HG02885 (cell line): ENCODE measurements around the gene BANF2.

Experiments
- ATAC-seq: cut with Tn5 transposase; IDR thresholded peaks from one replicate; pipeline ENCODE4 v1.9.1; 2021; ENCODE audit warnings: mild to moderate bottlenecking; ENCODE audit not compliant: unreplicated experiment, poor library complexity

BANF2 gene

DNA sequence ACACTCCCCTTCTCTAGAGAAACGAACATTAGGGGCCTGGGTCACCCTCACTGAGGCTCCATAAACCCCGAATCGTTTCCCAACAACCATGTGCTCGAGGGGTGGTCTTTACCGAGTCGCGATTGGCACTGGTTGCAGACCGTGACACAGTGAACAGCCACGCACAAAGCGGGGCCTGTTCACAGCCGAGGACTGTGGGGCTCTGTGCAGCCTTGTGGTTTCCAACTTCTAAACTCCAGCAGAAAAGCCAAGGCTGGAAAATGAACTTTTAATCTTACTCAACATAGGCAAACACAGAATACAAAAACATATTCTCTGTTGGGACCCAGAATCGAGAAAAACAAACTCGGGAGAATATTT is 36.7 kb upstream of the BANF2 start:
- ATAC-seq = no peak

DNA sequence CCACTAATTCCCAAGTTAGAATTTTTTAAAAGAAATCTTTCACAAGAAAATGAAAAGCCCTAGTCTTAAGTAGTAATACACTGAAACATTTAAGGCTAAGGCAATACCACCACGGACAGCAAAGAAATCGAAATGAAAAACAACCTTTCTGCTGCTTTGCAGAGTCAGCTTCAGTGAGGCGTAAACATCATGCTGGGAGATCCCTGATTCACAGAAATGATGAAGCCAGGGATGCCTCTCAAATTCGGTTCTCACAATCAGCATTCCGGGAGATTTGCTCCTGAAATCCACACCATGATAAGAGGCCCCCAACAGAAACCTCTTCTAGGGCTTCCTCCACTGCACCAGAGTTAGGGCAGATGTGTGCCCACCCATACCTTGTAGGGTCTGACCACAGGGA is 36.3 kb upstream of the BANF2 start:
- no peak for ATAC-seq

DNA sequence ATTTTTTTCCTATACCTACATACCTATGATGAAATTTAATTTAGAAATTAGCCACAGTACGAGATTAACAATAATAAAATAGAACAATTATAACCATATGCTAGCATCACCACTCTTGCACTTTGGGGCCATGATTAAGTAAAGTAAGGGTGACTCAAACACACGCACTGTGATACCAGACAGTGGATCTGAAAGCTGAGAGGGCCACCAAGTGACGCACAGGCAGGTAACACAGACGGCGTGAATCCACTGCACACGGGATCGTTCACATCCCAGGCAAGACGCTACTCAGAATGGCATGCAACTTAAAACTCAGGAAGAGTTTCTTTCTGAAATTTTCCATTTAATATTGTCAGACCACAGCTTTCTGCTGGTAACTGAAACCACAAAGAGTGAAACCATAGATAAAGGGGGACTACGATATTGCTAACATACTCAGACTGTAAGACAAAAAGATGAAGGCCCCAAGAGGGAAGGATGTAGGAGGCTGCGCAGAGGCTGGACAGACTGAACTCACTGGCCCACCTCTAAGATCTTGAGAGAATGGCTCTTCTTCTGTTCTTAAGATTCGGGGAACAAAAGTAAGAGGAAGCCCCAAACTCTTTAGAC is 35.6 kb upstream of the BANF2 start:
- no peak for ATAC-seq

DNA sequence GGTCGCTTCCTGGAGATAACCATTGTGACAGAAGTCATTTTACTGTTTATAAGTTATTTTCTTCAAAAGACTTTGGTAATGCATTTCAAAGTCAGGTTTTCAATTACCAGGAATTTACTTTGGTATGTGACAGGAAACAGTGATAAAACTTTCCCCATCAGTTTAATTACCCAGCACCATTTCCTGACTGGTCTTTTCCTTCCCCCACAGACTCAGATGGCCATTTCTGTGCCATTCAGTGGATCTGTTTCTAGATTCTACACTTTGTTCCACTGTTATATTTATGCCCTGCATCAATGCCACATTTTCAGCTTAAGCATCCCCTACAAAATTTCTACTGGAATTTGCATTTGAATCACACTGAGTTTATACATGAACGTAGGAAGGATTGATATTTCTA is 34.0 kb upstream of the BANF2 start:
- ATAC-seq = no peak

DNA sequence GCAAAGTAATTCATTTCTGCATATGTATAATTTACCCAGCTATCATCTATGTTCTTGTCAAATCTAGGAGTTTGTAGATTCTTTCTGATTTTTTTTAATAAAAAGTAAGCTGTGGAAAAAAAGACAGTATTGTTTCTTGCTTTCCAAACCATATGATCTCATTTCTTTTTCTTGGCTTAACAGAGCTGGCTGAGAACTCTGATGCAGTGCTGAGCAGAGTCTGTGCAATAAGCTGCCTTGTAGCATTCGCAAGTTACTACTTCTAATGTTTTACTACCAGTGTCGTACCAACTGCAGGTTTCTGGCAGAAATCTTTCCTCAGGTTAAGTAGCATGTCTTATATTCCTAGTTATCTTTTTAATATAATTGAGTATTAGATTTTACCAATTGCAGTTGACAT is 33.3 kb upstream of the BANF2 start:
- no peak for ATAC-seq

DNA sequence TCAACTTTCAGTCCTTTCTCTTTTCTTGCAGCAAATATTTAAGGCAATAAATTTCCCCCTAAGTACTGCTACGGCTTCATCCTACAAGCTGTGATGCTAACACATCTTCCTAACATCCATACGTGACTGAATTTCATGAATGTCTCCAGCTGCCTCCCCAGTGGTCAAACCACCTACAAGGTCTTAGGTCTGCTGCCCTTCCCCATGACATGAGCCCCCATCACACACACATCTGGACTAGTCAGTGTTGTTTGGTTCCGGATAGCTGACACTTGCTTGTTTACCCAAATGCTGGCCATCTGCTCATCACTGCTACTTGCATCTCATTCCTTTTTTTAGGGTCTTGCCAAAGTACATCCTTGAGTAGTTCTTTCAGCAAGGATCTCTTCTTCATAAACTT is 32.3 kb upstream of the BANF2 start:
- no peak for ATAC-seq

DNA sequence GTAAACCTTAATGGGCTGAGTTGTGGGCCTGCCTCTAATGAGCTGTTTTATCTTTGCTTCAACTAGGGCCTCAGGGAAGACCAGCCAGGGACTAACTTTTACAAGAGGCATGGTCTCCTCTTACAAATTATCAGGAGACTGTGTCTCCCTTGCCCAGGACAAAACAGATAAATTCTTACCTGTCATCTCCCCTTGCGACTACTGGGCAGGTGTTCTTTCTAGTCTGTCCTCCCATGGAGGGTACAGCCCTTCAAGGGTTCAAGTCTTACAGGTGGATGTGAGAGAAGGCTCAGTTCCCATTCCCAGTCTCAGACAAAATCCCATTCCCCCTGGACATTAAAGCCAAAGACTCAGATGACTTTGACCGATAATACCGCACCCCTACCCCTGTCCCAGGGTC is 31.3 kb upstream of the BANF2 start:
- no peak for ATAC-seq

DNA sequence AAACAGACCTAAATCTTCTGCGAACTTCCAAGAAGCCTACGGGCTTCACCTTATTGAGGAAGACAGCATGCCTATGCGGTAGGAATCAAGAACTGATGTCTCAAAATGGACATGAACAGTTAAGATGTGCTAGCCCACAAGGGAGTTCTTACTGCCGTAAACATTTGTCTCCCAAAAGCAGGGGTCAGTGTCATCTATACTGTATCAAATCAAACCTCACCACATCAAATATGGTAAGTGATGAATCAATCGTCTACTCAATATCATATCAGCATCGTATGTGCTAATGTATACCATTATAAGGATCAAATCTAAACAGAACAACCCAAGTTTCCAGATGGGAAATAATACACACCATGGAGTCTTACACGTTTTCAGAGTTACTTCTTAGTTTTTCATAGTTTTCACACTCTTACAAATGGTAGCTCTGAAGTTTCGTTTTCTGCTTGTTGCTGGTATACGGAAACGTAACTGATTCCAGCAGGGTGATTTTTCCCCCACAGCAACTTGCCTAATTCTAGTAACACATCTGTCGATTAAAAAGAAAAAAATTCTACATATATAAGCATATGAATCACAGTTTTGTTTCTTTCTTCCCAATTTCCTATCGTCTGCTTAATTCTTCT is 30.3 kb upstream of the BANF2 start:
- no peak for ATAC-seq

DNA sequence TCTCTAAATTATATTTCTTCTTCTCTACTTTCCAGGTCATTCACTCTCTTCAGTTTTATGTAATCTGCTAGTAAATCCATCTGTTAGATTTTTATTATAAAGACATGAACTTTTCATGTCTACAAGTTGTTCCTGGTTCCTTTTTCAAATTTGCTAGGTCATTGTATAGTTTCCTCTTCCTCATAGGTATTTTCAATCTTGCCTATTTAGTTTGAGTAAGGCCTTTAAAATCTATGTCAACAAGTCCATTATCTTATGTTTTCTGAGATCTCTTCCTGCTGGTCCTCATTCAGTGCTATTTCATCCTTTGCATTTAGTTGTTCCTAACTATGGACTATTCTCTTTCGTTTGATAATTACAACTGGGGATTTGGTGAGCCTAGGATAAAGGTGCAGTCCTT is 28.8 kb upstream of the BANF2 start:
- ATAC-seq = no peak

DNA sequence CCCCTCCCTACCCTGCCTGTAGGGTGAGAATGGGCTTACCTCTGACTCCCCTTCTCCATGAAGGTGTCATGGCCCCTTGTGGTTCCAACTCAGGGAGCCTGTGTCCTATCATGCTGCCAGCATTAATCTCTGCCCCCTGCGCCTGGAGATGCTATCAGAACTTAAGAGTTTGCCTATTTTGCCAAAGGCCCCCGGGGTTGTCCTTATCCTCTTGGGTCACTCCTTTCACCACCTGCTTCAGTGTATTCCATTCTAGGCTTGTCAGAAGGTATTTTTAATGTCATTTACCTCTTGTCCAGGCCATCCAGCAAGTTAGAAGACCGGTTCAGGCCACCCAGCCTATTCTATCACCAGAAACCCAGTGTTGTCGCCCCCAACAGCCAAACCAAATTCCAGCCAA is 28.2 kb upstream of the BANF2 start:
- ATAC-seq = no peak

DNA sequence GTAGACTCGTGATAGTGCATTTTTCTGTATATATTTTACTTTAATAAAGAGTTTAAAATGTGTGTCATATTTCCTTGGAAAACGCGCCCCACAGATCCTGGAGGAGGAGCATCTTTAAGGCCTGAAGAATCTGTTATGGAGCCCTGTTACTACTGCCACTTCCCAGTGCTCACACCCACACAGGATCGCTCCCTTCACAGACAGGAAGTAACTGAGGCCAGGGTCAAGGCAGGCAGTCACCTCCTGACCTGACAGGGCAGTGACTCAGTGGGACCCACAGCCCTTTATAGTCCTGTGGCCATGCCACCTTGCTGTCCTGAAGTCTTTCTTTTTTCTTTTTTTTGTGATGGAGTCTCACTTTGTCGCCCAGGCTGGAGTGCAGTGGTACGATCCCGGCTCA is 26.7 kb upstream of the BANF2 start:
- no peak for ATAC-seq

DNA sequence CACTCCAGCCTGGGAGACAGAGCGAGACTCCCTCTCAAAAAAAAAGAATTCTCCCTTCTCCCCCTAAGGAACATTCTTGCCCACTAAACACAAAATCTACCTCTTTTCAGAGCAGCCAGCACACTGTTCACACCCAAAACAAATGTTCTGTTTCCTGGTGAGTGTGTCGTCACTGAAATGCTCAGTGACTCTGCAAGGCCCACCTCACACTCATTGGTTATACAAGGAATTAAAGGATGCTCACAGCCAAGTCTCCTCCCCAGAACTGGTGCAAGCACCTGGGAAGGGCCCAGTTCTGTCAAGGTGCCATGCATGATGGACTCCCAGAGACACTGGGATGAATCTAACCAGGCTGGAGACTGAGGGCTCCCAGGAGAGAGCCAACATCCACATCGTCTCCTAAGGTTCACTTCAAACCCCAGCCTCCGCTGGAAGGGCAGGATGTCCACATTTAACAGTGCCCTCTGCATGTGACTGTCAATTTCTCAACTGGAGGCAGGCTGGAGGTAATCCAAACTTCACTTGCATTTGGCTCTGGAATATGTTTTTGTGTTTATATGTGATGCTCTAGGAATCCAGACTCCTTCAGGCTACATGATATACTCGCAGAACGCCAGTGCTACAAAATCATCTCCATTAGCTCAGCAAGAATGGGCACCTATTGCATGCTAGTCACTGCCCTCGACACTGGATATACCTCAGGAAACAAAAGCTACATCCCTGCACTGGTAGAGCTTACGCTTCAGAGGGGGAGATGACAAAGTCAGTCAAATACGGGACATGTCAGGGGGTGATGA is 24.8 kb upstream of the BANF2 start:
- ATAC-seq = no peak

DNA sequence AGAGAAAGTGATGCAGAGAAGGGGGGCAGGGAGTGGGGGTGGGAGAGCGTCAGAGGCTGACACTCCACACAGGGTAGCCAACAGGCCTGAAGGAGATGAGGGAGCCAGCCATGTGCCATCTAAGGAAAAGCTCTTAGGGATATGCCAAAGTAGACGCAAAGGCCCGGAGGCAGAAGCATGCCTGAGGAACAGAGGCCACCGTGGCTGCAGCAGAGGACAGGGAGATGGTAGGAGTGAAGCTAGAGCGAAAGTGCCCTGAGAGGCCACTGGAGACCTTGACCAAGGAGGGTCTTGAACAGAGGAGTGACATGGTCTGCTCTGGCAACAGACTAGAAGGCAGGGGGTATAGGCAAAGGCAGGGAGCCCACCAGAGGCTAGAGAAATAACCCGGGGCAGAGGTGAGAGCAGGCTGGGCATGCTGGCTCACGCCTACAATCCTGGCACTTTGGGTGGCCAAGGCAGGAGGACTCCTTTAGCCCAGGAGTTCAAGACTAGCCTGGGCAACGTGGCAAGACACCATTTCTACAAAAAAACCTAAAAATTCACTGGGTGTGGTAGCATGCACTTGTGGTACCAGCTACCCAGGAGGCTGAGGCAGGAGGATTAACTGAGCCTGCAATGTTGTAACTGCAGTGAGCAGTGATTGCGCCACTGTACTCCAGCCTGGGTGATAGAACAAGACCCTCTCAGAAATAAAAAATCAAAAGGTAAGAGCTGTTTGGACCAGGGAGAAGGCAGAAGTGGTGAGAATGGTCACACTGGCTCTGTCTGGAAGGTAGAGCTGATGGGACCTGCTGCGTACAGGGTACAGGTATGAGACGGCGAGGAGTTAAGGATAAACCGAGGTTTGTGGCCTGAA is 24.0 kb upstream of the BANF2 start:
- ATAC-seq = no peak

DNA sequence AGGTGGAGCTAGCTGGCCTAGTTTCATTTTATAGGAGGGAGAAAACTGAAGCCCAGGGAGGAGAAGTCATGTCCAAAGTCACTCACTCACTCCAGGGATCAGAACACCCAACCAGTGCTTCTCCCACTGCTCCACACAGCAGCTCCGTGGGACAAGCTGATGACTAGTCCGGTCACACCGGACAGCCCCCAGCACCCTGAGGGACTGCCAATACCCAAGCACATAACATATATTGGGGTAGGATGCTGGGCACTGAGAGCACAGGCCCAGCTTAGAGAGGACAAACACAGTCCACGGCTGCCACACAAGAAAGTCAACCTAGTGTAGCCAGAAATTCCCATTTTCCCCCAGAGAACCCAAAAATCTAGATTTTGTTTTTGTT is 23.4 kb upstream of the BANF2 start:
- no peak for ATAC-seq

DNA sequence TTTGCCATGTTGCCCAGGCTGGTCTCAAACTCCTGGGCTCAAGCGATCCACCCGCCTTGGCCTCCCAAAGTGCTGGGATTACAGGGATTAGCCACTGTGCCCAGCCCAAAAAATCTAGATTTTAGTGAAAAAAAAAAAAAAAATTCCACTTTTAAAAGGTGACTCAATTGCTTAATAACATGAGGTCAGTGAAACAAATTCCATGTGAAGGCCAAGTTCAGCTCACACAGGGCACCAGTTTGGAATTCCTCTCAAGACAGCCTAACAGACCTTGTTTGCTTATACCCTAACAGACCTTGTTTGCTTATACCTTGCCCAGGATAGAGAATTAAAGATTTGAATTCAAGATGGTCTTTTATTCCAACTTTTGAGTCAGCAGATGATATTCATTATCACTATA is 22.8 kb upstream of the BANF2 start:
- ATAC-seq = no peak

DNA sequence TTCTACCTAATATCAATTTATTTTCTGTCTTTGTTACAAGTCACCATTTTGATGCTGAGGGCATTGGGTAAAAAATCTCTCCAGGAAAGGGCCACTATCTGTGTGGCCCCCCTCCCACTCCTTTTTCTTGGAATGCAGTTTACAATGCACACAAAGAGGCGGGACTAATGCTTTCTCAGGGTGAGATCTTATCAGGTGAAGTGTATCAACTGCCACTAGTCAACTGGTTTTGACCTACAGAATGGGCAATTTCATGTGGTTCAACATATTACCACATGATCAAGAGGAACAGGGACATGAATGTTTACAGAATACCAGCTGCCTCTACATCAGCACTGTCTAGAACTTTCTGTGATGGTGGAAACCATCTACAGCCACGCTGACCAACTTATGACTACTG is 21.5 kb upstream of the BANF2 start:
- no peak for ATAC-seq

DNA sequence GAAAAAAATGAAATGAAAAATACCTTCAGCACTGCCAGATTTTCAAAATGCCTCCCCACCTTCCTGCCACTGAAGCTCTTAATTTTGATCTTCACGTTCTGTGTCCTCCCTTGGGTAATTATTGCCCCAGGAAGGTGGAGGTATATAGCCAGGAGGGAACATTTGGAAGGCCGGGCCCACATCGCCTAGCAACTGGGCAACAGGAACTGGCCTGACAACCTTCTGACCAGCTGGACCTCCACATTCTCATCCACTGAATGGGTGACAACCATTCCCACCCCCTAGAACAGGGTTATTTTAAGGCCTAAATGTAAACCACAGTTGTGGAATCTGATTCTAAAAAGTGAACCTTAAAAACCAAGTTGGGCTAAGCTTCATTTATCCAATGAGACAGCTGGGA is 20.9 kb upstream of the BANF2 start:
- no peak for ATAC-seq

DNA sequence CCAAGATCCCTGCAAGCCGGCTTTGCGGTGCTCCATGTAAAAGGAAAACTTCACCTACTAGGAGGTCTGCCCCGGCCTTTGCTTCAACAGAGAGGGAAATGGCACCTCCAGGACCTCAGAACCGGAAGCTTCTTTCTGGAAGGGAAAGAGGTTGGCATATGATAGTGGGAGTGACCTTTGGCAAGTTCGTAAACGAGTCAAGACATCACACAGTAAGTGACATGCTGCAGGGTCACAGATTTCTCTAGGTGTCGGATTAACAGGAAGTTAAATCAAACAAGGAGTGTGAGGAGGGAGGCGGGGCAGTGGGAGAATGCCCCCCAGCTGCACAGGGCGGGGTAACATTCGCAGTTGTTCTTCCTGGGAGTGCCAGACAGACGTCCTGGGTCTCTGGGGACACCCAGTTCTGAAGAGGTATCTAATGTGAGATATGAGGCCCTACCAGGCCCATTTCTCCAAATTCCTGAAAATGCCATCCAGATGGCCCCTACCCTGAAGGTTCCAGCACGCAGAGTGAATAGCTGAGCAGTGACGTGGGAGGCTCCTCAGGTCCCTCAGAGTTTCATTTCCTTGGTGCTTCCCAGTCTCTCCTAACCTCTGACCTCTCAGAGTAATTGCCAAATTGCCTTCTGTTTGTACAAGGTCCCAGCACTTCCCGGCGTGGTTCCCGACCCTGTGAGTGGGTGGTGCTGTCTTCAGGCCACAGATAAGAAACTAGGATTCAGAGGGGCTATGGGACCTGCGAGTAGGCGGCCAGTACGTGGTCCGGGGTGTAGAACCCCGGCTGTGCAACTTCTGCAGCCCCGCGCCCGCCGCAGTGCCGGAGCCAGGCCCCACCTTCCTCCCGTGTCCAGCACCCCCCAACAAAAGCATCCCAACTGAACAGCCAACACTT is 19.6 kb upstream of the BANF2 start:
- ATAC-seq = no peak

DNA sequence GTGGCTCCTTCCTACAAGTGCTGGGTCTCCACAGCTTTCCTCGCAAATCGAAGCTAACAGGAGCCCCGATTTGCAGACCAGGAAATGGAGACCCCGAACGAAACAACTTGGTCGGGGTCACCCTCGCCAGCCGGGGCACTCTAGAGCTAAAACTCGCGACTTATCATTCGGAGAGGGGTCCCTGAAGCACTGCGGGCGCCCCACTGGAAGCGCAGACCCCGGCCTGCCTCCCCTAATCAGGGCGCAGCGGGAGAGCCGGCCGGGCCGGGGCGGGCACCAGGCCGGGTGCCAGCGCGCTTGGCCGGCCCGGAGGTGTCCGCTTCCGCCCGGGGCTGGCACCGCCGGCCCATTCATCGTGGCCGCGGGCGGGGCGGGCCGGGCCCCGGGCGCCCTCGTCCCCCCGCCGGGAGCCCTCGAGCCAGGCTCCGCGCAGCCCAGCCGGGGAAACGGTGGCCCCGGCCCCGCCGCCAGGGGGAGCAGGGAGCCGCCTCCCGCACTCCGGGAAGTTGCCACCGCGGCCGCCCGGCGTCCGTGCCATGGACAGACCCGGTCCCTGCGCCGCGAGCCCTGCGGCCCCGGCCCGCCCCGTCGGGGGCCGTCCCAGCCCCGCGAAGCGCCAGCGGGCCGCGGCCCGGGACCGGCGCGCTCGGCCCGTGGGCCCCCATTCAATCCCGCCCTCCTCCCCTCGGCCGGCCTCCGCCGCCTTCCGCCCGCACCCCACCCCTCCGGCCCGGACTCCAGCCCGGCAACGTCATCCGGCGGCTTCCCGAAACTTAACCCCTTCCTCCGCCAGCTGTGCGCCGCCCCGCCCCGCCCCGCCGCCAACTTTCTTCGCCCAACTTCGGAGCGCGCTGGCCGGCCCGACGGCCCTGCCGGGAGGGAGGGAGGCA is 18.7 kb upstream of the BANF2 start:
- peak; percentile 50 for ATAC-seq
